H1 (cell line): ENCODE results near the gene POP5. TPM values are rescaled to one million over a fixed set of nuclear protein-coding genes. Genes with fewer than 3 reads are reported as not detected.

Experiments used
- CTCF ChIA-PET: fragments of 300-600 bp; sonication (Branson Sonifier 250); formaldehyde crosslinking; loops from one replicate; lab custom pipeline; 2021; ENCODE audit not compliant: partially characterized antibody; lab: Charles Lee
- POLR2A ChIA-PET: fragments of 300-600 bp; sonication (Branson Sonifier 250); formaldehyde crosslinking; loops from one replicate; lab custom pipeline; 2021; ENCODE audit warnings: inconsistent platforms; ENCODE audit not compliant: partially characterized antibody; lab: Charles Lee
- DNase-seq, 2 experiments: peaks; one replicate each; pipeline versions ENCODE4 v3.0.0 to v3.0.0-alpha.2; 2010 to 2022; ENCODE audit warnings: low spot score in 2 of 2, low read depth in 1 of 2, mixed read lengths in 1 of 2
- FAIRE-seq: peaks from 2 replicates; lab custom pipeline; 2011; peaks lifted over from hg19 to GRCh38; lab: Jason Lieb, UNC
- H2AFZ ChIP-seq: 2 replicates; pipeline ENCODE4 v1.8.1; 2012; ENCODE audit warnings: low read length, inconsistent platforms
- H2AK5ac ChIP-seq: 2 replicates; pipeline ENCODE4 v1.6.1; 2013; ENCODE audit warnings: low read depth, low read length
- H2BK120ac ChIP-seq: replicated peaks from 2 replicates; pipeline ENCODE3; 2013; ENCODE audit warnings: low read depth, low read length, inconsistent platforms
- H2BK12ac ChIP-seq: 2 replicates; pipeline ENCODE4 v1.6.1; 2013; ENCODE audit warnings: low read depth, low read length
- H2BK15ac ChIP-seq: 2 replicates; pipeline ENCODE4 v1.6.1; 2013; ENCODE audit warnings: low read length
- H2BK20ac ChIP-seq: 2 replicates; pipeline ENCODE4 v1.6.1; 2013; ENCODE audit warnings: low read length
- H2BK5ac ChIP-seq: 2 replicates; pipeline ENCODE4 v1.6.1; 2013; ENCODE audit warnings: low read depth, low read length
- H3K14ac ChIP-seq: 2 replicates; pipeline ENCODE4 v1.6.1; 2013; ENCODE audit warnings: inconsistent platforms; ENCODE audit not compliant: insufficient read length
- H3K18ac ChIP-seq: 2 replicates; pipeline ENCODE4 v1.6.1; 2013; ENCODE audit warnings: low read length; ENCODE audit errors: extremely low read depth
- H3K23ac ChIP-seq: 2 replicates; pipeline ENCODE4 v1.6.1; 2013; ENCODE audit warnings: inconsistent platforms; ENCODE audit not compliant: insufficient read length
- H3K23me2 ChIP-seq: 2 replicates; pipeline ENCODE4 v1.6.1; 2013; ENCODE audit warnings: low read depth, low read length
- H3K27ac ChIP-seq: 2 replicates; pipeline ENCODE4 v1.6.1; 2011; ENCODE audit warnings: low read depth, low read length, inconsistent platforms
- H3K27me3 ChIP-seq, 4 experiments: replicated peaks in 1 of 4; 1 replicate in 1 of 4; 2 replicates in 3 of 4; pipeline versions ENCODE4 v1.6.1 to v1.8.1; 2011 to 2013; ENCODE audit warnings: low read length in 3 of 4, mild to moderate bottlenecking in 3 of 4, inconsistent platforms in 2 of 4, mixed read lengths in 2 of 4, moderate library complexity in 1 of 4; ENCODE audit not compliant: control insufficient read depth in 3 of 4, insufficient read depth in 3 of 4; ENCODE audit errors: extremely low read depth in 1 of 4
- H3K36me3 ChIP-seq, 4 experiments: 2 replicates each; pipeline versions ENCODE4 v1.6.1 to v1.8.1; 2011 to 2013; ENCODE audit warnings: mild to moderate bottlenecking in 4 of 4, low read length in 3 of 4, moderate library complexity in 2 of 4, control low read depth in 1 of 4, inconsistent platforms in 1 of 4; ENCODE audit not compliant: insufficient read depth in 4 of 4, control insufficient read depth in 2 of 4
- H3K4ac ChIP-seq: replicated peaks from 2 replicates; pipeline ENCODE3; 2013; ENCODE audit warnings: low read length, low read depth, mixed read lengths, inconsistent platforms; ENCODE audit not compliant: insufficient read length
- H3K4me1 ChIP-seq, 4 experiments: replicated peaks in 1 of 4; 1 replicate in 1 of 4; 2 replicates in 3 of 4; pipeline versions ENCODE4 v1.6.1 to v1.8.1; 2011 to 2013; ENCODE audit warnings: low read length in 3 of 4, inconsistent platforms in 2 of 4, mixed read lengths in 1 of 4; ENCODE audit not compliant: insufficient read depth in 4 of 4, control insufficient read depth in 3 of 4
- H3K4me2 ChIP-seq, 2 experiments: 2 replicates each; pipeline versions ENCODE4 v1.6.1 to v1.8.1; 2011 to 2013; ENCODE audit warnings: low read depth in 2 of 2, low read length in 2 of 2, control low read depth in 1 of 2, inconsistent platforms in 1 of 2, mild to moderate bottlenecking in 1 of 2; ENCODE audit not compliant: insufficient read depth in 1 of 2
- H3K4me3 ChIP-seq, 4 experiments: fragments of 200-600, 300-600 bp in 1 of 4; sonication (generic), shearing (Covaris generic), sonication (Bioruptor Twin) in 1 of 4; 2 replicates each; pipeline versions ENCODE4 v1.5.1 to v1.8.1; 2011 to 2016; ENCODE audit warnings: low read length in 4 of 4, low read depth in 3 of 4, control low read depth in 2 of 4, inconsistent platforms in 2 of 4, mild to moderate bottlenecking in 2 of 4, mixed read lengths in 1 of 4, moderate library complexity in 1 of 4; ENCODE audit not compliant: insufficient read depth in 2 of 4; ENCODE audit errors: extremely low read depth in 1 of 4
- H3K56ac ChIP-seq: replicated peaks from 2 replicates; pipeline ENCODE3; 2013; ENCODE audit warnings: low read depth, mild to moderate bottlenecking, mixed read lengths, low read length, inconsistent platforms; ENCODE audit not compliant: insufficient read length
- H3K79me1 ChIP-seq: 2 replicates; pipeline ENCODE4 v1.6.1; 2013; ENCODE audit warnings: low read depth, low read length, control low read depth
- H3K79me2 ChIP-seq, 2 experiments: 2 replicates each; pipeline versions ENCODE4 v1.6.1 to v1.8.1; 2012 to 2013; ENCODE audit warnings: low read length in 2 of 2, mild to moderate bottlenecking in 2 of 2, inconsistent platforms in 1 of 2; ENCODE audit not compliant: insufficient read depth in 2 of 2, control insufficient read depth in 1 of 2
- H3K9ac ChIP-seq, 4 experiments: replicated peaks in 1 of 4; 1 replicate in 1 of 4; 2 replicates in 3 of 4; pipeline versions ENCODE4 v1.6.1 to v1.8.1; 2011 to 2013; ENCODE audit warnings: low read depth in 3 of 4, low read length in 3 of 4, control low read depth in 2 of 4, mild to moderate bottlenecking in 2 of 4, moderate library complexity in 2 of 4, inconsistent platforms in 1 of 4; ENCODE audit errors: extremely low read depth in 1 of 4
- H3K9me3 ChIP-seq, 2 experiments: 2 replicates each; pipeline versions ENCODE4 v1.6.1 to v1.8.1; 2012 to 2013; ENCODE audit warnings: mild to moderate bottlenecking in 2 of 2, moderate library complexity in 2 of 2, control low read depth in 1 of 2, inconsistent platforms in 1 of 2, low read depth in 1 of 2, low read length in 1 of 2, mixed read lengths in 1 of 2; ENCODE audit not compliant: insufficient read depth in 2 of 2
- H4K20me1 ChIP-seq, 2 experiments: replicated peaks in 1 of 2; 2 replicates each; pipeline versions ENCODE3 to v1.8.1; 2011 to 2013; ENCODE audit warnings: inconsistent platforms in 2 of 2, low read length in 2 of 2, mild to moderate bottlenecking in 1 of 2; ENCODE audit not compliant: insufficient read depth in 2 of 2, control insufficient read depth in 1 of 2
- H4K5ac ChIP-seq: 2 replicates; pipeline ENCODE4 v1.6.1; 2013; ENCODE audit warnings: low read length, low read depth, mixed read lengths, inconsistent platforms; ENCODE audit not compliant: insufficient read length
- H4K8ac ChIP-seq: 2 replicates; pipeline ENCODE4 v1.8.0; 2013; ENCODE audit warnings: mild to moderate bottlenecking, moderate library complexity, low read length, inconsistent platforms; ENCODE audit not compliant: insufficient read depth; ENCODE audit errors: extremely low read depth
- H4K91ac ChIP-seq: replicated peaks from 2 replicates; pipeline ENCODE3; 2013; ENCODE audit warnings: low read length, mixed read lengths, inconsistent platforms; ENCODE audit not compliant: insufficient read length
- WGBS, 2 experiments: shearing (Covaris generic) in 1 of 2; methylation state at CpG; one replicate each; pipeline versions ENCODE4 v1.1.6 to v1.1.7; 2013 to 2015; ENCODE audit warnings: low lambda C conversion rate in 2 of 2, mixed read lengths in 2 of 2, inconsistent platforms in 1 of 2, low coverage in 1 of 2, missing lambda C conversion rate in 1 of 2; ENCODE audit not compliant: insufficient replicate concordance in 2 of 2, insufficient coverage in 1 of 2, insufficient read length in 1 of 2; ENCODE audit errors: extremely low coverage in 1 of 2, missing lambda C conversion rate in 1 of 2; 5-methylcytosine and 5-hydroxymethylcytosine counted together
- polyA plus RNA-seq, 7 experiments: library from polyadenylated mRNA; depleted of rRNA in 3 of 7; stranded (reverse) in 5 of 7; unstranded in 2 of 7; fragments of >200 nt in 5 of 7; fragments of 200-250 nt in 2 of 7; gene quantifications; 1 replicate in 5 of 7; 2 replicates in 1 of 7; 4 replicates in 1 of 7; pipeline versions ENCODE4 v1.2.1 to v1.2.3, GENCODE V29; 2011 to 2013; ENCODE audit warnings: missing spikeins in 2 of 7, mixed read lengths in 2 of 7
- total RNA-seq: library from RNA; stranded (reverse); fragmentation: NEBNext Ultra II Directional; extraction: Animal tissue kit (Norgen Biotek cat#: 25700); gene quantifications from 2 replicates; pipeline ENCODE4 v1.2.1, GENCODE V29; 2021

POP5 gene
- total and polyA plus RNA-seq, 2 of the 8 experiments (the other 6 are each of a cell fraction or from before 2014, with no cell fraction given): 59.7 to 124 TPM

DNA sequence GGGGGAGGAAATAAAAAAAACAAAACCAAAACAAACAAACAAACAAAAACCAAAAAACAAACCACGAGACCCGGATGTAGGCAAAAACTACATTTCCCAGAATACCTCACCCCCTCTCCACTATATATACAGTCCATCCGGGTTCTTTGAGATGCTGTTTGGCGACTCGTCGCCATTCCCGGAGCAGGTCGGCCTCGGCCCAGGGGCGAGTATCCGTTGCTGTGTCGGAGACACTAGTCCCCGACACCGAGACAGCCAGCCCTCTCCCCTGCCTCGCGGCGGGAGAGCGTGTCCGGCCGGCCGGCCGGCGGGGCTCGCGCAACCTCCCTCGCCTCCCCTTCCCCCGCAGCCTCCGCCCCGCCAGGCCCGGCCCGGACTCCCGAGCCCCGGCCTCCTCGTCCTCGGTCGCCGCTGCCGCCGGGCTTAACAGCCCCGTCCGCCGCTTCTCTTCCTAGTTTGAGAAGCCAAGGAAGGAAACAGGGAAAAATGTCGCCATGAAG, 46.9 kb downstream of the POP5 start, which contains the start of gene RNF10:
TSS of gene RNF10 (plus strand) at position 154 of the 500 bp plus-strand sequence. CDS start 456 bp downstream, outside the sequence.
- Histone ChIP-seq H3K4ac (no peak within 1 kb of the TSS), H3K27ac (peak within 1 kb of the TSS; percentile 66; the same call in 1 of the 2 replicates), H3K9me3 (no peaks in the 10 kb centered on the region; a peak in 1 of 4 replicates), H2BK5ac (0 out of 2 replicates have a peak within 1 kb of the TSS, but pooled peaks have one; percentile 20), H3K9ac (peak within 1 kb of the TSS; percentile 73 to 93 (median 88)), H4K8ac (peak within 1 kb of the TSS; percentile 96), H3K56ac (peak within 1 kb of the TSS; percentile 56), H2AFZ (no peak within 1 kb of the TSS; the same call in 1 of the 2 replicates), H2AK5ac (no peak within 1 kb of the TSS), H3K23me2 (peaks cover 3% of the 10 kb centered on the region), H2BK12ac (no peak within 1 kb of the TSS), H3K36me3 (peaks cover 0 to 14% (median under 1%) of the 10 kb centered on the region in 4 experiments; a peak in 1 of 8 replicates), H2BK20ac (no peak within 1 kb of the TSS), H3K79me2 (peaks cover 22 to 47% of the 10 kb centered on the region in 2 experiments), H3K4me3 (peak within 1 kb of the TSS; percentile 86 to 99 (median 93)), H4K5ac (peak within 1 kb of the TSS; percentile 21), H3K14ac (no peak within 1 kb of the TSS), H4K20me1 (peaks cover 11 to 14% of the 10 kb centered on the region in 2 experiments), H3K4me1 (peaks cover 5 to 13% (median 7%) of the 10 kb centered on the region in 4 experiments; a peak in 5 of 7 replicates), H2BK15ac (no peak within 1 kb of the TSS), H4K91ac (no peak within 1 kb of the TSS), H3K27me3 (no peaks in the 10 kb centered on the region), H2BK120ac (no peak within 1 kb of the TSS), H3K4me2 (peak within 1 kb of the TSS; percentile 73 to 91), H3K79me1 (peaks cover 4% of the 10 kb centered on the region; the same call in 1 of the 2 replicates), H3K23ac (no peak within 1 kb of the TSS), H3K18ac (no peak within 1 kb of the TSS)
- DNase-seq: peak; percentile 43 to 80
- 0% methylated on average over 15 of the region's 43 CpGs; no CpG with 5 or more reads in 1 of the 2 experiments for WGBS, 2 experiments
- POLR2A ChIA-PET: interaction anchor here (0.9 to 7.2 kb wide), 6 partner anchors 38 to 334 kb away, joined by 3 to 78 read pairs (median 4); partner anchors contain the start of genes DYNLL1, POP5 and RPLP0
- CTCF ChIA-PET: interaction anchor here (1.4 kb wide), 1 partner anchor 49 kb away, joined by 4 read pairs; no protein-coding TSS in a partner anchor
- no peak for FAIRE-seq
